CD8-positive, alpha-beta memory T cell (primary cell): ENCODE data around the gene RCC2. TPM values are rescaled to one million over a fixed set of nuclear protein-coding genes. Genes with fewer than 3 reads are reported as not detected.

Source experiments
- CTCF ChIA-PET: fragments of 350-600 bp; sonication (Branson Sonifier 250); formaldehyde crosslinking; loops from one replicate; lab custom pipeline; 2021; ENCODE audit warnings: antibody characterized with exemption; lab: Charles Lee
- POLR2A ChIA-PET: fragments of 350-600 bp; sonication (Branson Sonifier 250); formaldehyde crosslinking; loops from one replicate; lab custom pipeline; 2021; ENCODE audit warnings: antibody characterized with exemption; lab: Charles Lee
- DNase-seq, 5 donors: peaks; one replicate each; pipeline versions ENCODE4 v3.0.0 to v3.0.0-alpha.2; 2020 to 2022; ENCODE audit warnings: mixed read lengths in 1 of 5
- H3K27ac ChIP-seq: one replicate; pipeline ENCODE4 v1.7.0; 2013; ENCODE audit warnings: low read depth, mild to moderate bottlenecking, low read length, moderate library complexity
- H3K27me3 ChIP-seq: 2 replicates; pipeline ENCODE4 v1.7.0; 2013; ENCODE audit warnings: low read length, mild to moderate bottlenecking; ENCODE audit not compliant: insufficient read depth, poor library complexity, severe bottlenecking
- H3K36me3 ChIP-seq: 2 replicates; pipeline ENCODE4 v1.7.0; 2013; ENCODE audit warnings: mild to moderate bottlenecking, low read length, moderate library complexity; ENCODE audit not compliant: insufficient read depth
- H3K4me1 ChIP-seq: 2 replicates; pipeline ENCODE4 v1.7.0; 2013; ENCODE audit warnings: mild to moderate bottlenecking, low read length, moderate library complexity; ENCODE audit not compliant: insufficient read depth
- H3K4me3 ChIP-seq: 2 replicates; pipeline ENCODE4 v1.7.0; 2013; ENCODE audit warnings: mild to moderate bottlenecking, low read length
- H3K9me3 ChIP-seq: 2 replicates; pipeline ENCODE4 v1.7.0; 2013; ENCODE audit warnings: mild to moderate bottlenecking, low read length
- H3K27ac Mint-ChIP-seq, 8 donors: one replicate each; pipeline ENCODE4 v1.8.0; 2020 to 2021; ENCODE audit warnings: mixed read lengths in 8 of 8, mild to moderate bottlenecking in 6 of 8, inconsistent platforms in 3 of 8, moderate library complexity in 3 of 8
- H3K27me3 Mint-ChIP-seq, 2 donors: one replicate each; pipeline ENCODE4 v1.8.0; 2020 to 2021; ENCODE audit warnings: mixed read lengths in 2 of 2, mild to moderate bottlenecking in 1 of 2, moderate library complexity in 1 of 2
- H3K36me3 Mint-ChIP-seq, 3 donors: one replicate each; pipeline ENCODE4 v1.8.0; 2020 to 2021; ENCODE audit warnings: mixed read lengths in 3 of 3, inconsistent platforms in 1 of 3, mild to moderate bottlenecking in 1 of 3
- H3K4me1 Mint-ChIP-seq, 3 donors: one replicate each; pipeline ENCODE4 v1.8.0; 2020 to 2021; ENCODE audit warnings: mixed read lengths in 3 of 3, inconsistent platforms in 1 of 3, mild to moderate bottlenecking in 1 of 3
- H3K4me3 Mint-ChIP-seq, 7 donors: one replicate each; pipeline ENCODE4 v1.8.0; 2020 to 2021; ENCODE audit warnings: mixed read lengths in 7 of 7, mild to moderate bottlenecking in 6 of 7, moderate library complexity in 4 of 7, inconsistent platforms in 2 of 7
- H3K9me3 Mint-ChIP-seq, 5 donors: one replicate each; pipeline ENCODE4 v1.8.0; 2020 to 2022; ENCODE audit warnings: mixed read lengths in 5 of 5, mild to moderate bottlenecking in 3 of 5, moderate library complexity in 2 of 5, inconsistent platforms in 1 of 5
- polyA plus RNA-seq: library from polyadenylated mRNA; unstranded; fragments of 300-500 nt; fragmentation: Illumina TruSeq; gene quantifications from one replicate; pipeline ENCODE4 v1.2.3, GENCODE V29; 2021
- total RNA-seq, 2 experiments: library from RNA; stranded (reverse); gene quantifications; one replicate each; pipeline ENCODE4 v1.2.3, GENCODE V29; 2021

Gene RCC2
- total and polyA plus RNA-seq, 3 experiments from 2014 or later: 27.5 to 156 (median 156) TPM

DNA sequence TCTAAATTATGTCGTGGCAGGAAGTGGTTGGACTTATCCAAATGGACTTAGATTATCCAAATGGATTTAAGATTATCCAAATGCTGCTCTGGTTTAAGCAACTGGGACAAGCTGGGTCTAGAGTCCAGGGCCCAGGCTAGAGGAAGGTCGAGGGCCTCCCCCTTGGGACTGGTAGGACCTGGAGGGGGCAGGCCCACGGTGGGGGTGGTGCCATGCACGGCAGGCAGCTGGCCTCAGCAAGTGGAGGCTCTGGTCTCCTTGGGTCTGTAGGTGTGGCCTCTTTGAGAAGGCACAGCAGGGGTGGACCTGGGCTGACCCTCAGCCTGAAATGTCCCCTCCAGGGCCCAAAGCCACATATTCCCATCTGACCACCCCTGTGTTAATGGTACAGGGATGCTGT is 37.6 kb downstream of the RCC2 start:
- no peaks in the 10 kb centered on the region for H3K4me1 Mint-ChIP-seq
- no peak for DNase-seq
- H3K9me3 ChIP-seq: no peaks in the 10 kb centered on the region
- no peaks in the 10 kb centered on the region for H3K9me3 Mint-ChIP-seq
- H3K36me3 ChIP-seq: no peaks in the 10 kb centered on the region
- H3K27ac Mint-ChIP-seq: peak overlapping the region in 1 of 8 donors; percentile 42
- no peaks in the 10 kb centered on the region for H3K4me1 ChIP-seq
- no peak overlapping the region for H3K4me3 ChIP-seq
- peaks cover 0 to 6% (median 2%) of the 10 kb centered on the region in 3 donors for H3K36me3 Mint-ChIP-seq
- no peaks in the 10 kb centered on the region for H3K27me3 ChIP-seq
- no peak overlapping the region for H3K27ac ChIP-seq
- ChIA-PET CTCF (no interaction called here), POLR2A (no interaction called here)
- H3K27me3 Mint-ChIP-seq: peaks cover 0 to 2% of the 10 kb centered on the region in 2 donors
- no peak overlapping the region for H3K4me3 Mint-ChIP-seq

DNA sequence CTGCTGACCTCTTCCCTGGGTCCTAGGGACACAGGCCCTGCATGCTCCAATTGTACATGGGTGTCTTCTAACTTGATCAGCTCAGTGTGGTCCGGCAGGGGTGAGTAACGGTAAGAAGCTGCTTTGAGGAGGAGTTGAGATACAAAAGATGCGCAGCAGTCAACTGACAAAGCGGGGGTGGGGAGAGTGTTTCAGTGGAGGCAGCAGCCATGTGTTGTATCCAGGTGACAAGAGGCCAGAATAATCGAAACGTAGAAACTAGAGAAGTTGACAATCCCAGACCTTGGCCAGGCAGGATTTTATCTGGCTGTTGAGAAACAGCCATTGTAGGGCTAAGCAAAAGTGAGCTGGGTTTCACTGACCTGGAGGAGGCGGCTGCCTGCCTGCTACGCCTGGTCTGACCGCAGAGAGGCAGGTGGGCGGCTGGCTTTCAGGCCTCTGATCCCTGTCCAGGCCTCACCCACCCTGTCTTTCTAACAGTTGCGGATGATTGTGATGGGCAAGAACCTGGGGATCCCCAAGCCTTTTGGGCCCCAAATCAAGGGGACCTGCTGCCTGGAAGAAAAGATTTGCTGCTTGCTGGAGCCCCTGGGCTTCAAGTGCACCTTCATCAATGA is 38.6 kb downstream of the RCC2 start:
- Histone ChIP-seq H3K36me3 (no peaks in the 10 kb centered on the region), H3K4me1 (no peaks in the 10 kb centered on the region), H3K9me3 (no peaks in the 10 kb centered on the region), H3K27me3 (no peaks in the 10 kb centered on the region), H3K27ac (no peak overlapping the region), H3K4me3 (no peak overlapping the region)
- H3K36me3 Mint-ChIP-seq: no peaks in the 10 kb centered on the region
- H3K27ac Mint-ChIP-seq: peak overlapping the region in 2 of 8 donors; percentile 1 to 10
- DNase-seq: no peak
- H3K4me3 Mint-ChIP-seq: no peak overlapping the region
- H3K27me3 Mint-ChIP-seq: peaks cover 0 to 2% of the 10 kb centered on the region in 2 donors
- no peaks in the 10 kb centered on the region for H3K4me1 Mint-ChIP-seq
- H3K9me3 Mint-ChIP-seq: no peaks in the 10 kb centered on the region
- CTCF ChIA-PET: no interaction called here
- POLR2A ChIA-PET: no interaction called here

- H3K4me3 ChIP-seq: no peak overlapping the region
- Mint-ChIP-seq H3K4me1 (peaks cover 0 to 3% (median 0%) of the 10 kb centered on the region in 3 donors), H3K9me3 (no peaks in the 10 kb centered on the region), H3K36me3 (no peaks in the 10 kb centered on the region), H3K27me3 (peaks cover 0 to 6% of the 10 kb centered on the region in 2 donors), H3K4me3 (no peak overlapping the region), H3K27ac (no peak overlapping the region)
- no peak overlapping the region for H3K27ac ChIP-seq
- ChIA-PET CTCF (no interaction called here), POLR2A (no interaction called here)
- no peak for DNase-seq
- no peaks in the 10 kb centered on the region for H3K27me3 ChIP-seq
- no peaks in the 10 kb centered on the region for H3K36me3 ChIP-seq
- no peaks in the 10 kb centered on the region for H3K4me1 ChIP-seq
- no peaks in the 10 kb centered on the region for H3K9me3 ChIP-seq
Measured at GRCh38 chr1:17397910-17398695, 41.4 kb downstream of the RCC2 start.

GRCh38 chr1:17393230-17393629 is 46.2 kb downstream of the RCC2 start:
- Mint-ChIP-seq H3K27ac (peak overlapping the region in 1 of 8 donors; percentile 74), H3K4me1 (peaks cover 0 to 7% (median 0%) of the 10 kb centered on the region in 3 donors), H3K36me3 (no peaks in the 10 kb centered on the region), H3K4me3 (peak overlapping the region in 1 of 7 donors; percentile 2), H3K9me3 (no peaks in the 10 kb centered on the region), H3K27me3 (peaks cover 0 to 10% of the 10 kb centered on the region in 2 donors)
- no peak for DNase-seq
- no peak overlapping the region for H3K4me3 ChIP-seq
- H3K9me3 ChIP-seq: no peaks in the 10 kb centered on the region
- no peak overlapping the region for H3K27ac ChIP-seq
- no peaks in the 10 kb centered on the region for H3K27me3 ChIP-seq
- H3K36me3 ChIP-seq: no peaks in the 10 kb centered on the region
- CTCF ChIA-PET: no interaction called here
- no peaks in the 10 kb centered on the region for H3K4me1 ChIP-seq
- POLR2A ChIA-PET: no interaction called here

- no peaks in the 10 kb centered on the region for H3K27me3 ChIP-seq
- peak overlapping the region in 1 of 8 donors; percentile 10 for H3K27ac Mint-ChIP-seq
- no peak overlapping the region for H3K4me3 Mint-ChIP-seq
- H3K4me3 ChIP-seq: no peak overlapping the region
- H3K36me3 Mint-ChIP-seq: no peaks in the 10 kb centered on the region
- no peaks in the 10 kb centered on the region for H3K36me3 ChIP-seq
- ChIA-PET POLR2A (no interaction called here), CTCF (no interaction called here)
- peaks cover 0 to 7% (median 0%) of the 10 kb centered on the region in 3 donors for H3K4me1 Mint-ChIP-seq
- H3K27ac ChIP-seq: no peak overlapping the region
- peaks cover 0 to 10% of the 10 kb centered on the region in 2 donors for H3K27me3 Mint-ChIP-seq
- H3K9me3 ChIP-seq: no peaks in the 10 kb centered on the region
- no peaks in the 10 kb centered on the region for H3K9me3 Mint-ChIP-seq
- no peaks in the 10 kb centered on the region for H3K4me1 ChIP-seq
- DNase-seq: no peak
Measured at GRCh38 chr1:17392199-17392740, 47.2 kb downstream of the RCC2 start.

DNA sequence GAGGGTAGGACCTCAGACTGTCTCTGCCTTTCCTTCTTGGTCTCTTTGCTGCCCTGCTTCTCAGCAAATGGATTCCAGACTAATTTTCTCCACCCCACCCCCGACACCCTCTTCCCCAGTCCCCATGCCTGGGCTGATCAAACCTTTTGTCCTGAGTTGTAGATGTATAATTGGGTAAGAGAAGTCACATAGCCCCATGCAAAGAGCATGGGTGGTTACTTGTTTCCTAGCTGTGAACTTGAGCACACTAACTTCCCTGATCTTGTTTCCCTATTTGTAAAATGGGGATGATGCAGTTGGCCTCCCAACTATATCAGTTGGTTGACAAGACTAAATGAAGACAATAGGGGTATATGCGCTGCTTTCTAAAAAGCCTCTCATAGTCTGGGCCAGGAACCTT is 58.3 kb downstream of the RCC2 start:
- Histone ChIP-seq H3K9me3 (no peaks in the 10 kb centered on the region), H3K27me3 (no peaks in the 10 kb centered on the region), H3K27ac (no peak overlapping the region), H3K4me3 (no peak overlapping the region), H3K4me1 (no peaks in the 10 kb centered on the region), H3K36me3 (no peaks in the 10 kb centered on the region)
- no peaks in the 10 kb centered on the region for H3K36me3 Mint-ChIP-seq
- H3K27ac Mint-ChIP-seq: no peak overlapping the region
- ChIA-PET POLR2A (no interaction called here), CTCF (no interaction called here)
- no peak for DNase-seq
- peaks cover 5 to 42% of the 10 kb centered on the region in 2 donors for H3K27me3 Mint-ChIP-seq
- H3K4me3 Mint-ChIP-seq: no peak overlapping the region
- no peaks in the 10 kb centered on the region for H3K4me1 Mint-ChIP-seq
- H3K9me3 Mint-ChIP-seq: no peaks in the 10 kb centered on the region

- Histone ChIP-seq H3K36me3 (no peaks in the 10 kb centered on the region), H3K4me1 (no peaks in the 10 kb centered on the region), H3K9me3 (no peaks in the 10 kb centered on the region), H3K4me3 (no peak overlapping the region), H3K27me3 (no peaks in the 10 kb centered on the region), H3K27ac (no peak overlapping the region)
- ChIA-PET CTCF (no interaction called here), POLR2A (no interaction called here)
- Mint-ChIP-seq H3K4me3 (no peak overlapping the region), H3K27me3 (peaks cover 5 to 42% of the 10 kb centered on the region in 2 donors), H3K36me3 (no peaks in the 10 kb centered on the region), H3K4me1 (no peaks in the 10 kb centered on the region), H3K9me3 (no peaks in the 10 kb centered on the region), H3K27ac (peak overlapping the region in 1 of 8 donors; percentile 38)
- no peak for DNase-seq
Measured at GRCh38 chr1:17377325-17377953, 62.0 kb downstream of the RCC2 start.

GRCh38 chr1:17375651-17376050 is 63.8 kb downstream of the RCC2 start:
- Mint-ChIP-seq H3K27me3 (peaks cover 5 to 26% of the 10 kb centered on the region in 2 donors), H3K27ac (no peak overlapping the region), H3K4me1 (no peaks in the 10 kb centered on the region), H3K36me3 (no peaks in the 10 kb centered on the region), H3K4me3 (no peak overlapping the region), H3K9me3 (no peaks in the 10 kb centered on the region)
- Histone ChIP-seq H3K4me3 (no peak overlapping the region), H3K27me3 (no peaks in the 10 kb centered on the region), H3K36me3 (no peaks in the 10 kb centered on the region), H3K27ac (no peak overlapping the region), H3K9me3 (no peaks in the 10 kb centered on the region), H3K4me1 (no peaks in the 10 kb centered on the region)
- ChIA-PET POLR2A (no interaction called here), CTCF (no interaction called here)
- DNase-seq: no peak
